ENCODE results near the gene TSPAN31.

The TSPAN31 gene

GRCh38 chr12:57736741-57737466 is 7.9 kb upstream of the TSPAN31 start:
- DNase-seq: no peak

GRCh38 chr12:57737467-57738460 is 7.1 kb upstream of the TSPAN31 start:
- DNase-seq: no peak

GRCh38 chr12:57738661-57739237 is 6.1 kb upstream of the TSPAN31 start, which contains the start of gene AGAP2:
Gene AGAP2, minus strand, starts transcription at chr12:57738742. Its CDS starts 496 bp downstream, at chr12:57738246.
- no peak for DNase-seq

- no peak for DNase-seq
Observed at GRCh38 chr12:57739387-57739786, 5.5 kb upstream of the TSPAN31 start.

- no peak for DNase-seq
Observed at GRCh38 chr12:57739914-57740538, 4.8 kb upstream of the TSPAN31 start.

GRCh38 chr12:57740656-57741412 is 4.0 kb upstream of the TSPAN31 start:
- peak; percentile 71 to 80 for DNase-seq

GRCh38 chr12:57741413-57741789 is 3.4 kb upstream of the TSPAN31 start:
- DNase-seq: no peak

- DNase-seq: peak; percentile 81 to 83
Observed at GRCh38 chr12:57741844-57742738, 2.7 kb upstream of the TSPAN31 start.

- no peak for DNase-seq
Observed at GRCh38 chr12:57743769-57744168, 1.1 kb upstream of the TSPAN31 start.

- DNase-seq: peak; percentile 80 to 82
Observed at GRCh38 chr12:57744194-57744776, 554 bp upstream of the TSPAN31 start.

- peak in 1 of 2 experiments; percentile 25 for DNase-seq
Observed at GRCh38 chr12:57745485-57745881, 644 bp downstream of the TSPAN31 start.

GRCh38 chr12:57746025-57746424 is 1.2 kb downstream of the TSPAN31 start:
- no peak for DNase-seq

- no peak for DNase-seq
Observed at GRCh38 chr12:57749061-57749460, 4.2 kb downstream of the TSPAN31 start.

GRCh38 chr12:57750561-57751431 is 6.0 kb downstream of the TSPAN31 start:
- no peak for DNase-seq

GRCh38 chr12:57751432-57751787 is 6.6 kb downstream of the TSPAN31 start:
- no peak for DNase-seq

- DNase-seq: peak; percentile 98 to 99
Observed at GRCh38 chr12:57751788-57752667, 7.2 kb downstream of the TSPAN31 start, which contains the start of gene CDK4. Gene CDK4, minus strand, starts transcription at chr12:57752310. Its CDS starts 593 bp downstream, at chr12:57751717.

GRCh38 chr12:57752668-57753000 is 7.8 kb downstream of the TSPAN31 start:
- no peak for DNase-seq

GRCh38 chr12:57753756-57754337 is 9.0 kb downstream of the TSPAN31 start:
- DNase-seq: no peak
